Muscle layer of colon (tissue), 2 donors: ENCODE results near the gene STARD9.
A peak's percentile ranks its signal among the peaks of the same experiment; 100 is the strongest.

Experiments
- H3K27ac ChIP-seq: one replicate; pipeline ENCODE4 v1.7.0; 2013; ENCODE audit warnings: low read depth, mild to moderate bottlenecking, low read length, moderate library complexity
- H3K27me3 ChIP-seq, 2 donors: one replicate each; pipeline ENCODE4 v1.7.0; 2013; ENCODE audit warnings: low read length in 2 of 2, mild to moderate bottlenecking in 2 of 2; ENCODE audit not compliant: insufficient read depth in 2 of 2, control insufficient read depth in 1 of 2
- H3K36me3 ChIP-seq: one replicate; pipeline ENCODE4 v1.7.0; 2013; ENCODE audit warnings: mild to moderate bottlenecking, low read length; ENCODE audit not compliant: insufficient read depth
- H3K4me1 ChIP-seq: one replicate; pipeline ENCODE4 v1.7.0; 2013; ENCODE audit warnings: mild to moderate bottlenecking, low read length; ENCODE audit not compliant: insufficient read depth
- H3K4me3 ChIP-seq, 2 donors: one replicate each; pipeline ENCODE4 v1.7.0; 2013; ENCODE audit warnings: low read length in 2 of 2, low read depth in 1 of 2, mild to moderate bottlenecking in 1 of 2, moderate library complexity in 1 of 2
- H3K9ac ChIP-seq: one replicate; pipeline ENCODE4 v1.7.0; 2013; ENCODE audit warnings: low read length
- H3K9me3 ChIP-seq: one replicate; pipeline ENCODE4 v1.7.0; 2013; ENCODE audit warnings: mild to moderate bottlenecking, low read length
- donor health status: abdominal sarcoma.
- donor health status: Adenocarcinoma of cecum.

The STARD9 gene

GRCh38 chr15:42732095-42732827, 156.9 kb downstream of the STARD9 start:
- Histone ChIP-seq H3K4me3 (no peak overlapping the region), H3K4me1 (peaks cover 16% of the 10 kb centered on the region), H3K9ac (no peak overlapping the region), H3K9me3 (no peaks in the 10 kb centered on the region), H3K27me3 (no peaks in the 10 kb centered on the region), H3K36me3 (peaks cover 42% of the 10 kb centered on the region), H3K27ac (no peak overlapping the region)

- no peaks in the 10 kb centered on the region for H3K27me3 ChIP-seq
- H3K4me3 ChIP-seq, result no peak overlapping the region
- peaks cover 21% of the 10 kb centered on the region for H3K4me1 ChIP-seq
- no peak overlapping the region for H3K9ac ChIP-seq
- H3K9me3 ChIP-seq, result no peaks in the 10 kb centered on the region
- peaks cover 41% of the 10 kb centered on the region for H3K36me3 ChIP-seq
- no peak overlapping the region for H3K27ac ChIP-seq
These were observed 157.6 kb downstream of the STARD9 start for GRCh38 chr15:42733027-42733426.

- H3K4me1 ChIP-seq, result peaks cover 21% of the 10 kb centered on the region
- no peaks in the 10 kb centered on the region for H3K9me3 ChIP-seq
- no peak overlapping the region for H3K9ac ChIP-seq
- no peak overlapping the region for H3K4me3 ChIP-seq
- H3K27ac ChIP-seq, result no peak overlapping the region
- no peaks in the 10 kb centered on the region for H3K27me3 ChIP-seq
- H3K36me3 ChIP-seq, result peaks cover 35% of the 10 kb centered on the region
These were observed 158.8 kb downstream of the STARD9 start for GRCh38 chr15:42734076-42734672.

- Histone ChIP-seq H3K9ac (peak overlapping the region; percentile 37), H3K4me1 (peaks cover 21% of the 10 kb centered on the region), H3K36me3 (peaks cover 32% of the 10 kb centered on the region), H3K27me3 (no peaks in the 10 kb centered on the region), H3K9me3 (no peaks in the 10 kb centered on the region), H3K27ac (peak overlapping the region; percentile 57), H3K4me3 (peak overlapping the region; percentile 53 to 73)
These were observed 160.2 kb downstream of the STARD9 start for GRCh38 chr15:42735382-42736165.

GRCh38 chr15:42736178-42736792, 160.9 kb downstream of the STARD9 start:
- H3K4me1 ChIP-seq, result peaks cover 21% of the 10 kb centered on the region
- H3K27ac ChIP-seq, result peak overlapping the region; percentile 57
- H3K9me3 ChIP-seq, result no peaks in the 10 kb centered on the region

GRCh38 chr15:42736793-42737528, 161.6 kb downstream of the STARD9 start, which contains the start of gene CDAN1:
TSS of gene CDAN1 (minus strand) at chr15:42737128. CDS start at chr15:42737102, 26 bp downstream.
- peak within 1 kb of the TSS; percentile 88 for H3K27ac ChIP-seq
- H3K9ac ChIP-seq, result peak within 1 kb of the TSS; percentile 61
- H3K4me3 ChIP-seq, result peak within 1 kb of the TSS; percentile 53 to 73
- H3K36me3 ChIP-seq, result peaks cover 30% of the 10 kb centered on the region
- no peaks in the 10 kb centered on the region for H3K9me3 ChIP-seq
- no peaks in the 10 kb centered on the region for H3K27me3 ChIP-seq
- H3K4me1 ChIP-seq, result peaks cover 21% of the 10 kb centered on the region

More at GRCh38 chr15:42736178-42736792, 160.9 kb downstream of the STARD9 start:
- H3K9ac ChIP-seq, result peak overlapping the region; percentile 37
- H3K4me3 ChIP-seq, result peak overlapping the region; percentile 53 to 73
- H3K36me3 ChIP-seq, result peaks cover 35% of the 10 kb centered on the region
- no peaks in the 10 kb centered on the region for H3K27me3 ChIP-seq

- H3K4me1 ChIP-seq, result peaks cover 21% of the 10 kb centered on the region
- no peaks in the 10 kb centered on the region for H3K27me3 ChIP-seq
- H3K9ac ChIP-seq, result peak overlapping the region; percentile 61
- peak overlapping the region; percentile 37 to 73 for H3K4me3 ChIP-seq
- H3K27ac ChIP-seq, result peak overlapping the region; percentile 88
- H3K9me3 ChIP-seq, result no peaks in the 10 kb centered on the region
- peaks cover 22% of the 10 kb centered on the region for H3K36me3 ChIP-seq
These were observed 162.3 kb downstream of the STARD9 start for GRCh38 chr15:42737529-42738328.

GRCh38 chr15:42741710-42742109, 166.3 kb downstream of the STARD9 start:
- H3K36me3 ChIP-seq, result peaks cover 12% of the 10 kb centered on the region

GRCh38 chr15:42742149-42742548, 166.7 kb downstream of the STARD9 start:
- Histone ChIP-seq H3K9me3 (no peaks in the 10 kb centered on the region), H3K27ac (no peak overlapping the region), H3K4me1 (peaks cover 6% of the 10 kb centered on the region), H3K36me3 (peaks cover 12% of the 10 kb centered on the region), H3K9ac (no peak overlapping the region), H3K27me3 (no peaks in the 10 kb centered on the region), H3K4me3 (no peak overlapping the region)

More at GRCh38 chr15:42741710-42742109, 166.3 kb downstream of the STARD9 start:
- H3K4me3 ChIP-seq, result no peak overlapping the region
- peaks cover 6% of the 10 kb centered on the region for H3K4me1 ChIP-seq
- H3K27ac ChIP-seq, result no peak overlapping the region
- no peaks in the 10 kb centered on the region for H3K27me3 ChIP-seq
- H3K9ac ChIP-seq, result no peak overlapping the region
- H3K9me3 ChIP-seq, result no peaks in the 10 kb centered on the region

GRCh38 chr15:42744195-42744594, 168.8 kb downstream of the STARD9 start:
- H3K36me3 ChIP-seq, result peaks cover 12% of the 10 kb centered on the region
- no peaks in the 10 kb centered on the region for H3K4me1 ChIP-seq
- no peak overlapping the region for H3K4me3 ChIP-seq
- H3K9ac ChIP-seq, result no peak overlapping the region
- H3K9me3 ChIP-seq, result no peaks in the 10 kb centered on the region
- no peak overlapping the region for H3K27ac ChIP-seq
- H3K27me3 ChIP-seq, result no peaks in the 10 kb centered on the region
